ENCODE measurements around the gene SGSH. TPM values are rescaled to one million over a fixed set of nuclear protein-coding genes. Genes with fewer than 3 reads are reported as not detected.

SGSH gene
- total RNA-seq, 3 donors from 2014 or later, result 18.9 to 25.2 (median 19.1) TPM

GRCh38 chr17:80214878-80215210 is 5.3 kb downstream of the SGSH start:
- H3K36me3 Mint-ChIP-seq (ENCODE audit: insufficient read depth), result peaks cover 17% of the 10 kb centered on the region
- ATAC-seq (no peak), DNase-seq (no peak)
- peaks cover 26% of the 10 kb centered on the region for H3K4me1 Mint-ChIP-seq (ENCODE audit: low read depth)
- H3K27me3 Mint-ChIP-seq (ENCODE audit: low read depth), result no peaks in the 10 kb centered on the region
- no peaks in the 10 kb centered on the region for H3K9me3 Mint-ChIP-seq
- no peak overlapping the region for H3K4me3 Mint-ChIP-seq

- DNase-seq (no peak), ATAC-seq (no peak)
- H3K27me3 Mint-ChIP-seq (ENCODE audit: low read depth), result no peaks in the 10 kb centered on the region
- no peak overlapping the region for H3K4me3 Mint-ChIP-seq
- H3K36me3 Mint-ChIP-seq (ENCODE audit: insufficient read depth), result peaks cover 17% of the 10 kb centered on the region
- no peaks in the 10 kb centered on the region for H3K9me3 Mint-ChIP-seq
- H3K4me1 Mint-ChIP-seq (ENCODE audit: low read depth), result peaks cover 23% of the 10 kb centered on the region
These were observed 5.9 kb downstream of the SGSH start for GRCh38 chr17:80214012-80214877.

GRCh38 chr17:80213643-80213975 is 6.5 kb downstream of the SGSH start:
- Mint-ChIP-seq H3K36me3 (ENCODE audit: insufficient read depth) (peaks cover 17% of the 10 kb centered on the region), H3K4me3 (no peak overlapping the region), H3K9me3 (no peaks in the 10 kb centered on the region), H3K27me3 (ENCODE audit: low read depth) (no peaks in the 10 kb centered on the region), H3K4me1 (ENCODE audit: low read depth) (peaks cover 19% of the 10 kb centered on the region)
- ATAC-seq (no peak), DNase-seq (no peak)

GRCh38 chr17:80212962-80213642 is 7.0 kb downstream of the SGSH start:
- H3K36me3 Mint-ChIP-seq (ENCODE audit: insufficient read depth), result peaks cover 17% of the 10 kb centered on the region
- ATAC-seq (no peak), DNase-seq (no peak)
- H3K27me3 Mint-ChIP-seq (ENCODE audit: low read depth), result no peaks in the 10 kb centered on the region
- no peaks in the 10 kb centered on the region for H3K9me3 Mint-ChIP-seq
- H3K4me3 Mint-ChIP-seq, result no peak overlapping the region
- peaks cover 14% of the 10 kb centered on the region for H3K4me1 Mint-ChIP-seq (ENCODE audit: low read depth)

- H3K9me3 Mint-ChIP-seq, result no peaks in the 10 kb centered on the region
These were observed 7.6 kb downstream of the SGSH start for GRCh38 chr17:80212511-80212910.

GRCh38 chr17:80212109-80212508 is 8.0 kb downstream of the SGSH start:
- peaks cover 11% of the 10 kb centered on the region for H3K36me3 Mint-ChIP-seq (ENCODE audit: insufficient read depth)
- no peak overlapping the region for H3K4me3 Mint-ChIP-seq
- no peaks in the 10 kb centered on the region for H3K9me3 Mint-ChIP-seq
- ATAC-seq (no peak), DNase-seq (no peak)
- H3K4me1 Mint-ChIP-seq (ENCODE audit: low read depth), result peaks cover 5% of the 10 kb centered on the region
- no peaks in the 10 kb centered on the region for H3K27me3 Mint-ChIP-seq (ENCODE audit: low read depth)

More at GRCh38 chr17:80212511-80212910, 7.6 kb downstream of the SGSH start:
- Mint-ChIP-seq H3K27me3 (ENCODE audit: low read depth) (no peaks in the 10 kb centered on the region), H3K36me3 (ENCODE audit: insufficient read depth) (peaks cover 13% of the 10 kb centered on the region), H3K4me3 (no peak overlapping the region), H3K4me1 (ENCODE audit: low read depth) (peaks cover 9% of the 10 kb centered on the region)
- ATAC-seq (no peak), DNase-seq (no peak)

- no peak for DNase-seq
- no peak overlapping the region for H3K4me3 Mint-ChIP-seq
- H3K4me1 Mint-ChIP-seq (ENCODE audit: low read depth), result no peaks in the 10 kb centered on the region
- peaks cover 5% of the 10 kb centered on the region for H3K36me3 Mint-ChIP-seq (ENCODE audit: insufficient read depth)
- no peak for ATAC-seq
- no peaks in the 10 kb centered on the region for H3K9me3 Mint-ChIP-seq
- H3K27me3 Mint-ChIP-seq (ENCODE audit: low read depth), result no peaks in the 10 kb centered on the region
These were observed 9.6 kb downstream of the SGSH start for GRCh38 chr17:80210348-80211108.

- Mint-ChIP-seq H3K9me3 (no peaks in the 10 kb centered on the region), H3K4me1 (ENCODE audit: low read depth) (no peaks in the 10 kb centered on the region), H3K27me3 (ENCODE audit: low read depth) (no peaks in the 10 kb centered on the region), H3K4me3 (no peak overlapping the region), H3K36me3 (ENCODE audit: insufficient read depth) (peaks cover 5% of the 10 kb centered on the region)
- ATAC-seq (no peak), DNase-seq (no peak)
These were observed 10.4 kb downstream of the SGSH start for GRCh38 chr17:80209765-80210164.

GRCh38 chr17:80208050-80208449 is 12.1 kb downstream of the SGSH start:
- DNase-seq, result no peak
- H3K9me3 Mint-ChIP-seq, result no peaks in the 10 kb centered on the region
- peaks cover 5% of the 10 kb centered on the region for H3K36me3 Mint-ChIP-seq (ENCODE audit: insufficient read depth)
- H3K4me3 Mint-ChIP-seq, result no peak overlapping the region
- ATAC-seq, result no peak
- H3K4me1 Mint-ChIP-seq (ENCODE audit: low read depth), result no peaks in the 10 kb centered on the region
- H3K27me3 Mint-ChIP-seq (ENCODE audit: low read depth), result no peaks in the 10 kb centered on the region

- Mint-ChIP-seq H3K27me3 (ENCODE audit: low read depth) (no peaks in the 10 kb centered on the region), H3K4me3 (no peak overlapping the region)
These were observed 14.3 kb downstream of the SGSH start for GRCh38 chr17:80205811-80206210.

GRCh38 chr17:80204626-80205468 is 15.3 kb downstream of the SGSH start:
- H3K36me3 Mint-ChIP-seq (ENCODE audit: insufficient read depth), result no peaks in the 10 kb centered on the region
- ATAC-seq, result no peak
- DNase-seq, result no peak
- no peaks in the 10 kb centered on the region for H3K4me1 Mint-ChIP-seq (ENCODE audit: low read depth)
- no peak overlapping the region for H3K4me3 Mint-ChIP-seq
- H3K27me3 Mint-ChIP-seq (ENCODE audit: low read depth), result no peaks in the 10 kb centered on the region
- no peaks in the 10 kb centered on the region for H3K9me3 Mint-ChIP-seq

More at GRCh38 chr17:80205811-80206210, 14.3 kb downstream of the SGSH start:
- Mint-ChIP-seq H3K9me3 (no peaks in the 10 kb centered on the region), H3K4me1 (ENCODE audit: low read depth) (no peaks in the 10 kb centered on the region), H3K36me3 (ENCODE audit: insufficient read depth) (peaks cover 4% of the 10 kb centered on the region)
- ATAC-seq (no peak), DNase-seq (no peak)

GRCh38 chr17:80203471-80203963 is 16.6 kb downstream of the SGSH start:
- H3K4me3 Mint-ChIP-seq, result no peak overlapping the region
- no peaks in the 10 kb centered on the region for H3K36me3 Mint-ChIP-seq (ENCODE audit: insufficient read depth)
- no peak for DNase-seq
- H3K27me3 Mint-ChIP-seq (ENCODE audit: low read depth), result no peaks in the 10 kb centered on the region
- ATAC-seq, result no peak
- no peaks in the 10 kb centered on the region for H3K9me3 Mint-ChIP-seq
- H3K4me1 Mint-ChIP-seq (ENCODE audit: low read depth), result no peaks in the 10 kb centered on the region

- DNase-seq (no peak), ATAC-seq (no peak)
- no peak overlapping the region for H3K4me3 Mint-ChIP-seq
- no peaks in the 10 kb centered on the region for H3K9me3 Mint-ChIP-seq
- no peaks in the 10 kb centered on the region for H3K27me3 Mint-ChIP-seq (ENCODE audit: low read depth)
- no peaks in the 10 kb centered on the region for H3K4me1 Mint-ChIP-seq (ENCODE audit: low read depth)
- H3K36me3 Mint-ChIP-seq (ENCODE audit: insufficient read depth), result no peaks in the 10 kb centered on the region
These were observed 17.9 kb downstream of the SGSH start for GRCh38 chr17:80202197-80202596.

GRCh38 chr17:80201446-80201845 is 18.7 kb downstream of the SGSH start:
- Mint-ChIP-seq H3K4me3 (no peak overlapping the region), H3K9me3 (no peaks in the 10 kb centered on the region), H3K4me1 (ENCODE audit: low read depth) (no peaks in the 10 kb centered on the region), H3K27me3 (ENCODE audit: low read depth) (no peaks in the 10 kb centered on the region), H3K36me3 (ENCODE audit: insufficient read depth) (no peaks in the 10 kb centered on the region)
- no peak for DNase-seq
- ATAC-seq, result no peak
